HG03457 (cell line): ENCODE results near the gene HSBP1L1.

Source experiments
- ATAC-seq: cut with Tn5 transposase; IDR thresholded peaks from one replicate; pipeline ENCODE4 v1.9.1; 2021; ENCODE audit warnings: moderate number of reproducible peaks; ENCODE audit not compliant: unreplicated experiment

Gene HSBP1L1

GRCh38 chr18:79964330-79965118 lies at the start of gene HSBP1L1:
Gene HSBP1L1, plus strand, starts transcription at chr18:79964643. Its CDS starts 93 bp downstream, at chr18:79964736.
- peak; percentile 42 for ATAC-seq

GRCh38 chr18:79915161-79916127 lies 49.0 kb upstream of the HSBP1L1 start:
- ATAC-seq = no peak

GRCh38 chr18:79916128-79916494 lies 48.3 kb upstream of the HSBP1L1 start:
- no peak for ATAC-seq

GRCh38 chr18:79916546-79917168 lies 47.8 kb upstream of the HSBP1L1 start:
- ATAC-seq = no peak

GRCh38 chr18:79917169-79917852 lies 47.1 kb upstream of the HSBP1L1 start:
- no peak for ATAC-seq

GRCh38 chr18:79917853-79918614 lies 46.4 kb upstream of the HSBP1L1 start:
- no peak for ATAC-seq

GRCh38 chr18:79918615-79919011 lies 45.8 kb upstream of the HSBP1L1 start:
- ATAC-seq = no peak

GRCh38 chr18:79919089-79919488 lies 45.4 kb upstream of the HSBP1L1 start:
- no peak for ATAC-seq

GRCh38 chr18:79921984-79922965 lies 42.2 kb upstream of the HSBP1L1 start:
- ATAC-seq = no peak

- no peak for ATAC-seq
These were observed 41.5 kb upstream of the HSBP1L1 start for GRCh38 chr18:79922971-79923411.

- ATAC-seq = no peak
These were observed 40.4 kb upstream of the HSBP1L1 start for GRCh38 chr18:79923896-79924585.

GRCh38 chr18:79924814-79925731 lies 39.4 kb upstream of the HSBP1L1 start:
- ATAC-seq = no peak

- ATAC-seq = no peak
These were observed 38.1 kb upstream of the HSBP1L1 start for GRCh38 chr18:79926306-79926705.

- ATAC-seq = no peak
These were observed 37.5 kb upstream of the HSBP1L1 start for GRCh38 chr18:79926715-79927606.

- no peak for ATAC-seq
These were observed 36.6 kb upstream of the HSBP1L1 start for GRCh38 chr18:79927607-79928562.
